CD14-positive monocyte (primary cell): ENCODE results near the gene RANBP17. TPM values are rescaled to one million over a fixed set of nuclear protein-coding genes. Genes with fewer than 3 reads are reported as not detected.

Experiments
- DNase-seq, 3 donors: peaks; one replicate each; pipeline ENCODE4 v3.0.0-alpha.2; 2011 to 2022
- H2AFZ ChIP-seq: 2 replicates; pipeline ENCODE4 v1.6.0; 2012; ENCODE audit warnings: mild to moderate bottlenecking, low read depth, low read length, inconsistent platforms; ENCODE audit not compliant: insufficient read depth, poor library complexity, severe bottlenecking
- H3K27ac ChIP-seq, 2 donors: 1 replicate in 1 of 2; 2 replicates in 1 of 2; pipeline ENCODE4 v1.5.1; 2012 to 2013; ENCODE audit warnings: low read length in 2 of 2, control low read depth in 1 of 2, inconsistent platforms in 1 of 2, low read depth in 1 of 2, mild to moderate bottlenecking in 1 of 2
- H3K27me3 ChIP-seq, 2 donors: one replicate each; pipeline versions ENCODE4 v1.6.0 to v1.6.1; 2011 to 2013; ENCODE audit warnings: low read length in 2 of 2; ENCODE audit not compliant: control insufficient read depth in 2 of 2, insufficient read depth in 2 of 2
- H3K36me3 ChIP-seq, 2 donors: replicated peaks in 1 of 2; 1 replicate in 1 of 2; 2 replicates in 1 of 2; pipeline versions ENCODE4 v1.5.1 to v1.6.1; 2012 to 2013; ENCODE audit warnings: low read length in 2 of 2, control low read depth in 1 of 2, inconsistent platforms in 1 of 2, mild to moderate bottlenecking in 1 of 2; ENCODE audit not compliant: insufficient read depth in 2 of 2, control insufficient read depth in 1 of 2
- H3K4me1 ChIP-seq, 2 donors: 1 replicate in 1 of 2; 2 replicates in 1 of 2; pipeline versions ENCODE4 v1.5.1 to v1.6.1; 2012 to 2013; ENCODE audit warnings: low read length in 2 of 2, control low read depth in 1 of 2, inconsistent platforms in 1 of 2, mild to moderate bottlenecking in 1 of 2, moderate library complexity in 1 of 2; ENCODE audit not compliant: insufficient read depth in 2 of 2, control insufficient read depth in 1 of 2
- H3K4me2 ChIP-seq: replicated peaks from 2 replicates; pipeline ENCODE3; 2012; ENCODE audit warnings: low read length, moderate library complexity, mild to moderate bottlenecking; ENCODE audit not compliant: poor library complexity, severe bottlenecking; ENCODE audit errors: extremely low read depth
- H3K4me3 ChIP-seq, 3 experiments: fragments of 200-600 bp in 1 of 3; sonication (generic) in 1 of 3; replicated peaks in 1 of 3; 1 replicate in 2 of 3; 2 replicates in 1 of 3; pipeline ENCODE4 v1.5.1; 2011 to 2013; ENCODE audit warnings: low read length in 3 of 3, mild to moderate bottlenecking in 3 of 3, control low read depth in 2 of 3, low read depth in 2 of 3, inconsistent platforms in 1 of 3, moderate library complexity in 1 of 3
- H3K79me2 ChIP-seq: 2 replicates; pipeline ENCODE4 v1.6.0; 2012; ENCODE audit warnings: mild to moderate bottlenecking, control low read depth, inconsistent platforms, low read length, moderate library complexity; ENCODE audit not compliant: insufficient read depth
- H3K9ac ChIP-seq: 2 replicates; pipeline ENCODE4 v1.6.0; 2017; ENCODE audit warnings: low read length, mild to moderate bottlenecking; ENCODE audit not compliant: insufficient read depth, poor library complexity, severe bottlenecking
- H3K9me3 ChIP-seq, 2 donors: replicated peaks in 1 of 2; 1 replicate in 1 of 2; 2 replicates in 1 of 2; pipeline versions ENCODE4 v1.5.1 to v1.6.1; 2012 to 2013; ENCODE audit warnings: low read length in 2 of 2, control low read depth in 1 of 2; ENCODE audit not compliant: control insufficient read depth in 1 of 2, insufficient read depth in 1 of 2
- H4K20me1 ChIP-seq: 2 replicates; pipeline ENCODE4 v1.6.0; 2012; ENCODE audit warnings: mild to moderate bottlenecking, low read length, control low read depth, moderate library complexity; ENCODE audit not compliant: insufficient read depth
- H3K27ac Mint-ChIP-seq, 7 donors: one replicate each; pipeline ENCODE4 v1.8.0; 2020; ENCODE audit warnings: mild to moderate bottlenecking in 7 of 7, mixed read lengths in 7 of 7, moderate library complexity in 6 of 7, inconsistent platforms in 2 of 7
- H3K27me3 Mint-ChIP-seq, 3 donors: one replicate each; pipeline ENCODE4 v1.8.0; 2021 to 2022; ENCODE audit warnings: low read depth in 3 of 3, mild to moderate bottlenecking in 3 of 3, mixed read lengths in 3 of 3, moderate library complexity in 3 of 3, inconsistent platforms in 1 of 3
- H3K36me3 Mint-ChIP-seq, 2 donors: one replicate each; pipeline ENCODE4 v1.8.0; 2020; ENCODE audit warnings: mixed read lengths in 2 of 2, inconsistent platforms in 1 of 2, mild to moderate bottlenecking in 1 of 2
- H3K4me1 Mint-ChIP-seq: one replicate; pipeline ENCODE4 v1.8.0; 2020; ENCODE audit warnings: mild to moderate bottlenecking, mixed read lengths
- H3K4me3 Mint-ChIP-seq, 2 donors: one replicate each; pipeline ENCODE4 v1.8.0; 2020; ENCODE audit warnings: mild to moderate bottlenecking in 2 of 2, mixed read lengths in 2 of 2, moderate library complexity in 1 of 2
- H3K9me3 Mint-ChIP-seq, 7 donors: one replicate each; pipeline ENCODE4 v1.8.0; 2020 to 2022; ENCODE audit warnings: mixed read lengths in 7 of 7, mild to moderate bottlenecking in 6 of 7, moderate library complexity in 6 of 7, inconsistent platforms in 2 of 7
- WGBS: methylation state at CpG from one replicate; pipeline ENCODE4 v1.1.5; 2013; ENCODE audit warnings: missing lambda C conversion rate; ENCODE audit not compliant: insufficient coverage; 5-methylcytosine and 5-hydroxymethylcytosine counted together
- intact Hi-C, 2 donors: fragments of 100-400 bp; cut with micrococcal nuclease; formaldehyde crosslinking; loops; one replicate each; pipeline versions ENCODE4 v1.15.0 to v1.15.1; 2023
- polyA plus RNA-seq, 3 donors: library from polyadenylated mRNA; depleted of rRNA in 1 of 3; unstranded in 2 of 3; stranded (reverse) in 1 of 3; fragments of 300-500 nt in 2 of 3; fragments of >200 nt in 1 of 3; fragmentation: Illumina TruSeq in 2 of 3; gene quantifications; 1 replicate in 2 of 3; 2 replicates in 1 of 3; pipeline ENCODE4 v1.2.3, GENCODE V29; 2012 to 2021
- TF ChIP-seq, protein P1 (sequence below): fragments of 200-600 bp; IDR thresholded peaks from one replicate; pipeline ENCODE4 v1.8.0; 2022; ENCODE audit warnings: antibody characterized with exemption, mild to moderate bottlenecking

RANBP17 gene
- polyA plus RNA-seq, 3 donors, result 0.07 to 0.13 TPM; not detected in 1

DNA sequence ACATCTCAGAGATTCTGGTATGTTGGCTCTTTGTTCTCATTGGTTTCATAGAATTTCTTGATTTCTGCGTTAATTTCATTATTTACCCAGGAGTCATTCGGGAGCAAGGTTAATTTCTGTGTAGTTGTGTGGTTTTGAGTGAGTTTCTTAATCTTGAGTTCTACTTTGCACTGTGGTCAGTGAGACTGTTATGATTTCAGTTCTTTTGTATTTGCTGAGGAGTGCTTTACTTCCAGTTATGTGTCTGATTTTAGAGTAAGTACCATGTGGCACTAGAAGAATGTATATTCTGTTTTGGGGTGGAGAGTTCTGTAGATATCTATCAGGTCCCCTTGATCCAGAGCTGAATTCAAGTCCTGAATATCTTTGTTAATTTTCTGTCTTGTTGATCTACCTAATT, 12.2 kb downstream of the RANBP17 start:
- H3K36me3 ChIP-seq, result no peaks in the 10 kb centered on the region
- intact Hi-C loops, result no loop called here
- no peaks in the 10 kb centered on the region for H3K4me1 Mint-ChIP-seq
- WGBS, result 100% methylated on average over 1 of the region's 2 CpGs
- H3K4me3 Mint-ChIP-seq, result no peak overlapping the region
- H3K36me3 Mint-ChIP-seq, result no peaks in the 10 kb centered on the region
- no peaks in the 10 kb centered on the region for H4K20me1 ChIP-seq
- no peaks in the 10 kb centered on the region for H3K79me2 ChIP-seq
- H3K4me3 ChIP-seq, result no peak overlapping the region
- no peak overlapping the region for H3K27ac Mint-ChIP-seq
- peaks cover 0 to 7% of the 10 kb centered on the region in 2 donors for H3K9me3 ChIP-seq
- peaks cover 11 to 36% (median 21%) of the 10 kb centered on the region in 7 donors for H3K9me3 Mint-ChIP-seq
- H3K27ac ChIP-seq, result no peak overlapping the region
- H3K27me3 ChIP-seq, result no peaks in the 10 kb centered on the region
- no peak overlapping the region for H3K4me2 ChIP-seq
- H2AFZ ChIP-seq, result no peak overlapping the region
- H3K4me1 ChIP-seq, result no peaks in the 10 kb centered on the region
- H3K27me3 Mint-ChIP-seq, result peaks cover 0 to 2% (median 0%) of the 10 kb centered on the region in 3 donors
- H3K9ac ChIP-seq, result no peak overlapping the region
- TF ChIP-seq, protein P1, sequence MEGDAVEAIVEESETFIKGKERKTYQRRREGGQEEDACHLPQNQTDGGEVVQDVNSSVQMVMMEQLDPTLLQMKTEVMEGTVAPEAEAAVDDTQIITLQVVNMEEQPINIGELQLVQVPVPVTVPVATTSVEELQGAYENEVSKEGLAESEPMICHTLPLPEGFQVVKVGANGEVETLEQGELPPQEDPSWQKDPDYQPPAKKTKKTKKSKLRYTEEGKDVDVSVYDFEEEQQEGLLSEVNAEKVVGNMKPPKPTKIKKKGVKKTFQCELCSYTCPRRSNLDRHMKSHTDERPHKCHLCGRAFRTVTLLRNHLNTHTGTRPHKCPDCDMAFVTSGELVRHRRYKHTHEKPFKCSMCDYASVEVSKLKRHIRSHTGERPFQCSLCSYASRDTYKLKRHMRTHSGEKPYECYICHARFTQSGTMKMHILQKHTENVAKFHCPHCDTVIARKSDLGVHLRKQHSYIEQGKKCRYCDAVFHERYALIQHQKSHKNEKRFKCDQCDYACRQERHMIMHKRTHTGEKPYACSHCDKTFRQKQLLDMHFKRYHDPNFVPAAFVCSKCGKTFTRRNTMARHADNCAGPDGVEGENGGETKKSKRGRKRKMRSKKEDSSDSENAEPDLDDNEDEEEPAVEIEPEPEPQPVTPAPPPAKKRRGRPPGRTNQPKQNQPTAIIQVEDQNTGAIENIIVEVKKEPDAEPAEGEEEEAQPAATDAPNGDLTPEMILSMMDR, result no peak
- no peak for DNase-seq

DNA sequence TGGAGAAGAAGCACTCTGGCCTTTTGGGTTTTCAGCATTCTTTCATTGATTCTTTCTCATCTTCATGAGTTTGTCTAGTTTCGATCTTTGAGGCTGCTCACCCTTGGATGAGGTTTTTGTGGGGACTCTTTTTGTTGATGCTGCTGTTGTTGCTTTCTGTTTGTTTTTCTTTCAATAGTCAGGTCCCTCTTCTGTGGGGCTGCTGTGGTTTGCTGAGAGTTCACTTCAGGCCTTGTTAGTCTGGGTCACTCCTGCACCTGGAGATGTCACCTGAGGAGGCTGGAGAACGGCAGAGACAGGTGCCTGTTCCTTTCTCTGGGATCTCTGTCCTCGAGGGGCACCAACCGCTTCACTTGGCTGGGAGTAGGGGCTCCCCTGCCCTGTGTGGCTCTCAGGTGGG, 14.0 kb downstream of the RANBP17 start:
- H3K27ac Mint-ChIP-seq, result no peak overlapping the region
- Histone ChIP-seq H3K9ac (no peak overlapping the region), H3K9me3 (peaks cover 0 to 7% of the 10 kb centered on the region in 2 donors), H3K4me3 (no peak overlapping the region), H3K4me2 (no peak overlapping the region), H3K27me3 (no peaks in the 10 kb centered on the region), H3K79me2 (no peaks in the 10 kb centered on the region), H3K36me3 (no peaks in the 10 kb centered on the region), H4K20me1 (no peaks in the 10 kb centered on the region), H3K27ac (no peak overlapping the region), H2AFZ (no peak overlapping the region), H3K4me1 (no peaks in the 10 kb centered on the region)
- peaks cover 11 to 30% (median 20%) of the 10 kb centered on the region in 7 donors for H3K9me3 Mint-ChIP-seq
- no peak overlapping the region for H3K4me3 Mint-ChIP-seq
- H3K4me1 Mint-ChIP-seq, result no peaks in the 10 kb centered on the region
- H3K27me3 Mint-ChIP-seq, result peaks cover 0 to 2% (median 0%) of the 10 kb centered on the region in 3 donors
- TF ChIP-seq, protein P1, result no peak
- 100% methylated on average over 1 of the region's 4 CpGs for WGBS
- intact Hi-C loops, result no loop called here
- no peak for DNase-seq
- H3K36me3 Mint-ChIP-seq, result no peaks in the 10 kb centered on the region
